ENCODE measurements around the gene SERPINA1.

DNA sequence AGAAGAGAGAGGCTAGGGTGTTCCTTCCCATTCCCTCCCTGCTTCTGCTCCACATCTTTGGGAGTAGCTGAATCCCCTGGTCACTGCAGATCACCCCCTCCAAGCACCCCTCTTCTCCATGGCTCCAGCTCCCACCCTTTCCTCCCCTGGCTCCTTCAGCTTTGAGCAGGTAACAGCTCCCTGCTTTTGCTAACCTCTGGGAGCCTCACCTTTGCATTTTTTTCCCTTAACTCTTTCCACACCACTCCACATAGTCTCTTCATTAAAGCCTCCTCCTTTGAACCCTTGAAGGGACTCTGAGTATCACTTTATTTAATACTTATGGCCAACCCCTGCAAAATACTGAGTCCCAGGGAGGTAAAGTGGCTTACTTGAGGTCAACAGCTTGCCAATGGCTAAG, 39.6 kb downstream of the SERPINA1 start:
- TF ChIP-seq CTCF (IDR thresholded peaks at IDR 0.05) = no peak
- no peak for TF ChIP-seq EZH2 (IDR thresholded peaks at IDR 0.05; ENCODE audit: borderline replicate concordance, insufficient read depth, low read depth, low read length, poor library complexity, severe bottlenecking)

All from B cell (primary cell).